ENCODE results near the gene PRRC2A. TPM values are rescaled to one million over a fixed set of nuclear protein-coding genes. Genes with fewer than 3 reads are reported as not detected.

Gene PRRC2A
- total RNA-seq, 2 experiments from 2014 or later = 246 to 257 TPM

DNA sequence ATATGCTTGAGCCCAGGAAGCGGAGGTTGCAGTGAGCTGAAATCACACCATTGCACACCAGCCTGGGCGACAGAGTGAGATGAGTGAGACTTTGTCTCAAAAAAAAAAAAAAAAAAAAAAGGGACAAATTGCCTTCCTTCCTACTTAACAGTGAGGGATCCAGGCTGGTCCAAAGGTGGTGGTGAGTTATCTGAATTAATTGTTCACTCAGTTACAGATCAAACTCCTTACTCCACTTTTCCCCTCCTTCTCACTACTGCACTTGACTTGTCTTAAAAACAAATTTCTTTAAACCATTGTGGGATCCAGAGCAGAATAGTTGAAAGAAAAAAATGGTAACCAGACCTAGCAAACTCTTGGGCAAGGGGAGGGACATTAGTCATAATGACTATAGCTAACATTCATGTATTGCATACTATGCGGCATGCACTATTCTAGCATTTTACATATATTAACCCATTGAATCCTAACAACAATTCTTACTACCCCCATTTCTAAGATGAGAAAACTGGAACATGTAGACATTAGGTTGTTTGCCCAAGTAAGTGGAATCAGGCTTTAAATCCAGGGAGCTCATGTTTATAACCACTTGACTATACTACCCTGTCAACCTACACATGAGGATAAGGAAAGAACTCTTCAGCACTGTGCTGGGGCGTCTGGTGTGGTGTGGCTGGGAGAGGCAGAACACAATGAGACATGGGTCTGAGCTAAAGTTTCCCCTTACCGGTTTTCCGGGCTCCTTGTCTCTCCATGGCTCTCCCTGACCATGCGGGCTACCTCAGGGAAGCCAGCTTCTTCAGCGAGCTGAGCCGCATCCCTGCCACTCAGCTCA is 42.8 kb downstream of the PRRC2A start:
- Mint-ChIP-seq H3K27ac (peak overlapping the region; percentile 95), H3K27me3 (no peaks in the 10 kb centered on the region), H3K4me1 (ENCODE audit: low read depth) (peaks cover 68% of the 10 kb centered on the region), H3K9me3 (no peaks in the 10 kb centered on the region), H3K4me3 (peak overlapping the region; percentile 88), H3K36me3 (peaks cover 58% of the 10 kb centered on the region)
- POLR2A ChIA-PET = interaction anchor here (0.7 to 6.0 kb wide), 7 partner anchors 9 to 234 kb away, joined by 3 to 92 read pairs (median 3); partner anchors contain the start of genes APOM, BAG6, EHMT2 and HSPA1B
- CTCF ChIA-PET = interaction anchor here (0.6 to 2.2 kb wide), 5 partner anchors 12 to 154 kb away, joined by 3 to 7 read pairs (median 3); partner anchors contain the start of gene ATP6V1G2
- intact Hi-C loops (cut with micrococcal nuclease) = no loop called here
- DNase-seq = no peak

DNA sequence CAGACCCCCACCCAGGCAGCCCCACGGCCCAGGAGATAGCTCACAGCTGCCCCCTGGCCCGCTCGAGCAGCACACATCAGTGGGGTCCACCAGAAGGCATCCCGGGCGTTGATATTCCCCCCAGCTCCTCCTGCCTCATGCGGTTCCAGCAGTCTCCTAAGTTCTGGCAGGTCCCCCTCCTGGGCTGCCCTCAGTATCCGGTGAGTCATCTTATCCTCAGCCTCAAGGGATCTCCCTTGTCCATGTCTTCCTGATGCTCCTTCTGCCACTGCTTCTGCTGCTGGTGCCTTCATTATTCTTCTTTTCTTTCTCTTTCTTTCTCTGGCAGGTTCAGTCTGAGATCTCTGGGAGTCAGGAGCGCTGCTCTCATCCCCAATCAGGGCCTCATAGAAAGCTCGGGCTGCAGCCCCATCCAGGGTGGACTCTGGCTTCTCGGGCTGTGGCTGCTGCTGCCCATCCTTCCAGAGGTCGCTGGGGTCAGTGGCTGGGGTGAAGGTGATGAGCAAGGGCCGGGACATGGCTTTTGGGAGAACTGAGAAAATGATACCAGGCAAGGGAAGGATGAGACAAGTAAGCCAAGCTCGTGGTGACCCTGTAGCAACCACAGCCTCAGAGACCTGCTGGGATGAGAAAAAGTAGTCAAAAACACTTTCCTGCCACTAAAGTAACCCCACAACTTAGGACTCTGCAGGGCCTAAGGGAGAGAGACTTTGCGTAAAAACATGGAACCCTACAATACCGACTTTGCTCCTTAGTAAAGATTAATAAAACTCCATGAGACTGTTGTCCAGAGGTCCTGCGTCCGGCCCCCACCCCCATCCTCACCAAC is 43.7 kb downstream of the PRRC2A start:
- POLR2A ChIA-PET = interaction anchor here (0.6 to 6.0 kb wide), 20 partner anchors 10 to 1306 kb away, joined by 3 to 92 read pairs (median 3); partner anchors contain the start of genes APOM, BAG6, CLIC1 and DDX39B
- Mint-ChIP-seq H3K36me3 (peaks cover 63% of the 10 kb centered on the region), H3K4me3 (peak overlapping the region; percentile 88), H3K9me3 (no peaks in the 10 kb centered on the region), H3K4me1 (ENCODE audit: low read depth) (peaks cover 69% of the 10 kb centered on the region), H3K27me3 (no peaks in the 10 kb centered on the region), H3K27ac (peak overlapping the region; percentile 95)
- DNase-seq = peak; percentile 38
- intact Hi-C loops (cut with micrococcal nuclease) = loop anchor here (1.0 to 2.0 kb wide), 6 partner anchors 39 to 464 kb away; partner anchors contain the start of genes ABHD16A, ATF6B, EHMT2 and NELFE
- CTCF ChIA-PET = interaction anchor here (0.6 to 2.2 kb wide), 10 partner anchors 11 to 153 kb away, joined by 3 to 8 read pairs (median 4); partner anchors contain the start of genes ATP6V1G2, BAG6 and LST1

DNA sequence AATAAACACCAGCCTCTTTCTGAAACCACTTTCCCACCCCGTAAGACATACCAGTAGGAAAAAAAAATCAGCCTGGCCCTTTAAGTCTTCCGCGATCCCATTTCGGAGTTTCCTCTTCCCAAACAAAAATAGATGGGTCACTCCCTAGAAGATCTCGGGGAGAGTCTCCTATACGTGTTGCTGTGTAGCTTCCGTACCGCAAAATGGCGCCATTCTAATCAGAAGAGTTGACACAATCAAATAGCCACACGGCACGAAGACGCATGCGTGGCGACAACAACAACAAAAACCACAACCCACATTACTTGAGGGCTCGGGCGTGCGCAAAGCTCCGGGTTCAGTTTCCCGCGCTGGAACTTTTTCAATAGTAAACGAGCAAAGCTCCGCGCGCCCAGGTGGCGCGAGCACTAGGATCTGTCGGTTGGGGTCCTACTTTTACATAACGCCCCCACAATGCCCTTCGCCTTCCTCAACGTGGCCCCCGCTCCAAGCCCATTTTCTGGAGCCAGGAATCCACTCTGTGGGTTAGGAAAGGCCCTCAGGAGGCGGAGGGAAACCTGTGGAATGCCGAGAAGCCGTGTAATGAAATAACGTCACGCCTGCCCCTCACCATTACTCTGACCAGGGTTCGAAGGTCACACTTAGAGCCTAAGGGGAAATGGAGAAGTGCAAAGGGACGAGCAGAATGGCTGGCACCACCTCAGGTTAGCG is 44.4 kb downstream of the PRRC2A start, which contains the start of gene GPANK1:
TSS of gene GPANK1 (minus strand) at position 208 of the 711 bp plus-strand sequence. CDS start 519 bp downstream, outside the sequence.
- DNase-seq = peak; percentile 94
- intact Hi-C loops (cut with micrococcal nuclease) = loop anchor here (1.0 to 2.0 kb wide), 11 partner anchors 13 to 463 kb away; partner anchors contain the start of genes ABHD16A, ATF6B, BAG6 and EHMT2

DNA sequence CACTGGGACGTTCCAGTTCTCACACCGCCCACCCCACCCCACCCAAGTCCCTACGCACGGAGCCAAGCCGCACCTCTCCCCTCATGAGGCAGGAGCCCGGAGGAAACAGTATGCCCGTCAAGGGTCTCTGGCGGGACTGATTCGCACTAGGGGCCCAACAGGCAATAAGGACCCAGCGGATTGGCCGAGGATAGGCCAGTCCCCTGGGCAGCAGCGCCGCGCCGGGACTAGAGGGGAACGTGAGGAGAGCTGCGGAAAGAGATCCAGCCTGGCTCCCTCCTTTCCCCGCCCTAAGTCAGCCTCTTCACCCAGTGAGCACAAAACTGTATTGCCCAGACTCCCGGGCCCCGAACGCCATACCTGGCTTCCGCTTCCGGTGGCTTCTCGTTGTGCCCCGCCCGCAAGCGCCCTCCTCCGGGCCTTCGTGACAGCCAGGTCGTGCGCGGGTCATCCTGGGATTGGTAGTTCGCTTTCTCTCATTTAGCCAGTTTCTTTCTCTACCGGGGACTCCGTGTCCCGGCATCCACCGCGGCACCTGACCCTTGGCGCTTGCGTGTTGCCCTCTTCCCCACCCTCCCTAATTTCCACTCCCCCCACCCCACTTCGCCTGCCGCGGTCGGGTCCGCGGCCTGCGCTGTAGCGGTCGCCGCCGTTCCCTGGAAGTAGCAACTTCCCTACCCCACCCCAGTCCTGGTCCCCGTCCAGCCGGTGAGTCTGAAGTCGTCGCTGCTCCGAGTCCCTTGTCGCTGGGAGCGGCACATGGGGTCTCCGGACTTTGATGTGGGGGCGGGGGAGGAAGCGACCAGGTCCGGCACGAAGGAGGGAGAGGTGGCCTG is 45.2 kb downstream of the PRRC2A start, which contains the start of gene CSNK2B:
TSS of gene CSNK2B (plus strand) at position 580 of the 836 bp plus-strand sequence. CDS start 752 bp downstream, outside the sequence.
- POLR2A ChIA-PET = interaction anchor here (0.6 to 6.0 kb wide), 12 partner anchors 12 to 197 kb away, joined by 3 to 92 read pairs (median 4); partner anchors contain the start of genes APOM, BAG6, CLIC1 and DDX39B
- H3K4me1 Mint-ChIP-seq (ENCODE audit: low read depth) = peaks cover 61% of the 10 kb centered on the region
- H3K27me3 Mint-ChIP-seq = no peaks in the 10 kb centered on the region
- intact Hi-C loops (cut with micrococcal nuclease) = loop anchor here (1.0 to 2.0 kb wide), 10 partner anchors 13 to 293 kb away; partner anchors contain the start of genes ABHD16A, BAG6, EHMT2 and HSPA1B
- CTCF ChIA-PET = interaction anchor here (1.0 to 1.1 kb wide), 2 partner anchors 24 to 73 kb away, joined by 3 to 4 read pairs; no protein-coding TSS in a partner anchor
- peak within 1 kb of the TSS; percentile 88 for H3K4me3 Mint-ChIP-seq
- H3K9me3 Mint-ChIP-seq = no peaks in the 10 kb centered on the region
- H3K27ac Mint-ChIP-seq = peak within 1 kb of the TSS; percentile 95
- peak; percentile 99 for DNase-seq
- peaks cover 66% of the 10 kb centered on the region for H3K36me3 Mint-ChIP-seq

More for the DNA sequence above, 44.4 kb downstream of the PRRC2A start, which contains the start of gene GPANK1:
- Mint-ChIP-seq H3K9me3 (no peaks in the 10 kb centered on the region), H3K27me3 (no peaks in the 10 kb centered on the region), H3K4me3 (peak within 1 kb of the TSS; percentile 88), H3K4me1 (ENCODE audit: low read depth) (peaks cover 63% of the 10 kb centered on the region), H3K36me3 (peaks cover 63% of the 10 kb centered on the region), H3K27ac (peak within 1 kb of the TSS; percentile 95)
- POLR2A ChIA-PET = interaction anchor here (0.6 to 6.0 kb wide), 15 partner anchors 11 to 1305 kb away, joined by 3 to 92 read pairs (median 3); partner anchors contain the start of genes APOM, BAG6, CLIC1 and DDX39B
- CTCF ChIA-PET = interaction anchor here (0.8 to 2.2 kb wide), 6 partner anchors 11 to 104 kb away, joined by 3 to 8 read pairs (median 4); partner anchors contain the start of genes BAG6 and LST1

DNA sequence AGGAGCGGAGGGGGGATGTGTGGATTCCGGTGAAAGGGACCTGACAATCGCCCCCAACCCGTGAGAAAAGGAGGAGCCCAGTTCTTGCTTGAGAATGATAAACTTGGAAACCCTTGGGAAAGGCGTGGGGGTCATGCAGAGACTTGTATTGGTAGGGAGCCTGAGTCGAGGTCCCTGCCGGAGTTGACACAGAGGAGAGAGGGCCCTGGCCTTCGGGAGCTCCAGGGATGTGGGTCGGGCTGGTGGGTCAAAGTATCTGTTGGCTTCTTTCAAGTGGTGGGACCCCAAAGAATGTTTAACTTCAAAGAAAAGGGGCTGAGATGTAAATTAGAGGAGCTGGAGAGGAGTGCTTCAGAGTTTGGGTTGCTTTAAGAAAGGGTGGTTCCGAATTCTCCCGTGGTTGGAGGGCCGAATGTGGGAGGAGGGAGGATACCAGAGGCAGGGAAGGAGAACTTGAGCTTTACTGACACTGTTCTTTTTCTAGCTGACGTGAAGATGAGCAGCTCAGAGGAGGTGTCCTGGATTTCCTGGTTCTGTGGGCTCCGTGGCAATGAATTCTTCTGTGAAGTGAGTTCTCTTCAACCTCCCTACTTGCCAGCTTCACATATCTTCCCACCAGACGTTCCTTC is 45.9 kb downstream of the PRRC2A start:
- DNase-seq = no peak
- Mint-ChIP-seq H3K9me3 (no peaks in the 10 kb centered on the region), H3K4me1 (ENCODE audit: low read depth) (peaks cover 54% of the 10 kb centered on the region), H3K27me3 (no peaks in the 10 kb centered on the region), H3K27ac (peak overlapping the region; percentile 95), H3K36me3 (peaks cover 67% of the 10 kb centered on the region), H3K4me3 (peak overlapping the region; percentile 88)
- CTCF ChIA-PET = no interaction called here
- intact Hi-C loops (cut with micrococcal nuclease) = no loop called here
- POLR2A ChIA-PET = no interaction called here

DNA sequence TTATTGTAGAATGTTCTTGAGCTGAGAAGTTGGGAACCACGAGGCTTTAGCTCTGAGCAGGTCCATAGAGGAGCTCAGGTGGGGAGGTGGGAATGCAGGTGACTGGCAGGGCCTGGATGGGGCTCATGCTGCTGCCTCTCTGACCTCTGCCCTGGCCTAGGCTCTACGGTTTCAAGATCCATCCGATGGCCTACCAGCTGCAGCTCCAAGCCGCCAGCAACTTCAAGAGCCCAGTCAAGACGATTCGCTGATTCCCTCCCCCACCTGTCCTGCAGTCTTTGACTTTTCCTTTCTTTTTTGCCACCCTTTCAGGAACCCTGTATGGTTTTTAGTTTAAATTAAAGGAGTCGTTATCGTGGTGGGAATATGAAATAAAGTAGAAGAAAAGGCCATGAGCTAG is 49.2 kb downstream of the PRRC2A start, which contains the start of gene LY6G5B:
TSS of gene LY6G5B (plus strand) at position 301 of the 400 bp plus-strand sequence. CDS start 975 bp downstream, outside the sequence.
- CTCF ChIA-PET = interaction anchor here (0.9 kb wide), 1 partner anchor 11 kb away, joined by 3 read pairs; the partner anchor contains the start of gene LY6G5C
- intact Hi-C loops (cut with micrococcal nuclease) = no loop called here

DNA sequence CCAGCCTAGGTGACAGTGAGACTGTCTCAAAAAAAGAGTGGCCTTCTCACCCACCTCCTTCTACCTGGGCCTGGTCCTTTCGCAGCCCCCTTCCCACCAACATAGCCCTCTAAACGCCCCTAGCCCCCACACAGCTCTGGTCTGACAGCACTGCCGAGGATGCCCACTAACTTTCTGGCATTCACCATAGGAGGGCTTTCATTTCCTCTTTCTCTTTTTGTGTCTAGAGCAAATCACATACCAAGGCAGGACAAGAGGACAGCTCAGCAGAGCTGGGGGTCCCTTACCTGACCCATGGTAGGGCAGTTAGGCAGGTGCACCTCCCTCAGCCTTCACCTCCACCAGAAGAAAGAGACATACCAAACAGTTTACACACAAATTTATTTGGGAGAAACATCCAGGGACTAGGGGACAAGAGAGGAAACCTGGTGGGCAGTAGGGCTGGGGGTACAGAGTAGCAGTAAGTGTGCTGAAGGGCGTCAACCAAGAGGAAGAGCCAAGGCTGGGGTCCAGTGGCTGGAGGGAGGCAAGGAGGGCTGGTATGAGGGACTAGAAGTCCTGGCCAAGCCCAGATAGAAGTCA is 55.9 kb downstream of the PRRC2A start:
- intact Hi-C loops (cut with micrococcal nuclease) = no loop called here
- Mint-ChIP-seq H3K4me3 (no peak overlapping the region), H3K4me1 (ENCODE audit: low read depth) (peaks cover 10% of the 10 kb centered on the region), H3K27me3 (no peaks in the 10 kb centered on the region), H3K27ac (no peak overlapping the region), H3K9me3 (no peaks in the 10 kb centered on the region), H3K36me3 (peaks cover 12% of the 10 kb centered on the region)
- CTCF ChIA-PET = no interaction called here
- POLR2A ChIA-PET = no interaction called here
- DNase-seq = no peak

More for the DNA sequence above, 49.2 kb downstream of the PRRC2A start, which contains the start of gene LY6G5B:
- peaks cover 31% of the 10 kb centered on the region for H3K4me1 Mint-ChIP-seq (ENCODE audit: low read depth)
- peak within 1 kb of the TSS; percentile 11 for H3K27ac Mint-ChIP-seq
- POLR2A ChIA-PET = interaction anchor here (0.6 kb wide), 1 partner anchor 45 kb away, joined by 3 read pairs; no protein-coding TSS in a partner anchor
- no peak for DNase-seq
- H3K4me3 Mint-ChIP-seq = no peak within 1 kb of the TSS
- H3K36me3 Mint-ChIP-seq = peaks cover 52% of the 10 kb centered on the region
- no peaks in the 10 kb centered on the region for H3K27me3 Mint-ChIP-seq
- H3K9me3 Mint-ChIP-seq = no peaks in the 10 kb centered on the region

DNA sequence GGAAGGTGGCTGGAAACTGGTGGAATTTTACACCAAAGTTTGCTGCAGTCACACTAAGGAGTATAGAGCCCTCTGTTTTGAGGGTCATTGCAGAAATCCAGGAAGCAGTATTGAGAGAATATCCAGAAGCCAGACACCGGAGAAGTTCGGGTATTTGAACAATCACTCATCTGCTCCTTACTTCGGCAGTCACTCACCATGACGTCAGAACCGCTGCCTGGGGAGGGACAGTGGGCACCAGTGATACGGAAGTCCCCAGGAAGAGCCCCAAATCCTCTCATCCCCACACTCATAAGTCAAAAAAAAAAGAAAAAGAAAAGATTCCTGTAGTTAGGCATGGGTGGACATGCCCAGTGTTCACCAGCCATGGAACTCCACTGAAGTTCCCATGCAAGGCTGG is 56.4 kb downstream of the PRRC2A start:
- Mint-ChIP-seq H3K4me3 (no peak overlapping the region), H3K9me3 (no peaks in the 10 kb centered on the region), H3K27me3 (no peaks in the 10 kb centered on the region), H3K27ac (no peak overlapping the region), H3K36me3 (peaks cover 11% of the 10 kb centered on the region), H3K4me1 (ENCODE audit: low read depth) (peaks cover 15% of the 10 kb centered on the region)
- intact Hi-C loops (cut with micrococcal nuclease) = no loop called here
- POLR2A ChIA-PET = no interaction called here
- DNase-seq = no peak
- CTCF ChIA-PET = no interaction called here

DNA sequence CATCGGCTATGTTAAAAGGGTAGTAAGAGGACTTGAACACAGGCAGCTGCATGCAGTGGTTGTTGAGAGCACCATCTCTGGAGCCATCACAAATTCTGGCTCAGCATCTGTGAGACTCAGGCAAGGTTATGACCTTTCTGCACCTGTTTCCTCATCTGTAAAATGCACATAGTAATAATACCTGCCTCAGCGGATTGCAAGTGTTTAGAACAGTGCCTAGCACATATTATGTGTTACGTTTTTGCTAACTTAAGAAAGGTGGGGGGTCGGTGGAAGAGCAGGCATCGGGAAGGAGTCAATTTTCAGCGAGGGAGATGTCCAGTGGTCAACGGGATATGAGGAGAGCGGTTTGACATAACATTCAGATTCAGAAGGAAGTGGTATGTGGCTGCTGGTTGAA is 57.4 kb downstream of the PRRC2A start:
- Mint-ChIP-seq H3K9me3 (no peaks in the 10 kb centered on the region), H3K4me1 (ENCODE audit: low read depth) (peaks cover 15% of the 10 kb centered on the region), H3K36me3 (peaks cover 4% of the 10 kb centered on the region), H3K27ac (no peak overlapping the region), H3K27me3 (no peaks in the 10 kb centered on the region), H3K4me3 (no peak overlapping the region)
- ChIA-PET CTCF (interaction anchor here (0.6 to 1.2 kb wide), 2 partner anchors 113 to 229 kb away, joined by 3 to 4 read pairs; no protein-coding TSS in a partner anchor), POLR2A (no interaction called here)
- DNase-seq = no peak
- intact Hi-C loops (cut with micrococcal nuclease) = no loop called here

All from activated CD4-positive, alpha-beta memory T cell treated with anti-CD3 and anti-CD28 coated beads for 36 hours (primary cell).